ENCODE data around the gene FOXK1. TPM values are rescaled to one million over a fixed set of nuclear protein-coding genes. Genes with fewer than 3 reads are reported as not detected.
A peak's percentile ranks its signal among the peaks of the same experiment; 100 is the strongest.

The FOXK1 gene
- total and polyA plus RNA-seq, 2 of the 13 experiments (the other 11 are each of a cell fraction or from before 2014, with no cell fraction given): 4.6 to 8.8 TPM

DNA sequence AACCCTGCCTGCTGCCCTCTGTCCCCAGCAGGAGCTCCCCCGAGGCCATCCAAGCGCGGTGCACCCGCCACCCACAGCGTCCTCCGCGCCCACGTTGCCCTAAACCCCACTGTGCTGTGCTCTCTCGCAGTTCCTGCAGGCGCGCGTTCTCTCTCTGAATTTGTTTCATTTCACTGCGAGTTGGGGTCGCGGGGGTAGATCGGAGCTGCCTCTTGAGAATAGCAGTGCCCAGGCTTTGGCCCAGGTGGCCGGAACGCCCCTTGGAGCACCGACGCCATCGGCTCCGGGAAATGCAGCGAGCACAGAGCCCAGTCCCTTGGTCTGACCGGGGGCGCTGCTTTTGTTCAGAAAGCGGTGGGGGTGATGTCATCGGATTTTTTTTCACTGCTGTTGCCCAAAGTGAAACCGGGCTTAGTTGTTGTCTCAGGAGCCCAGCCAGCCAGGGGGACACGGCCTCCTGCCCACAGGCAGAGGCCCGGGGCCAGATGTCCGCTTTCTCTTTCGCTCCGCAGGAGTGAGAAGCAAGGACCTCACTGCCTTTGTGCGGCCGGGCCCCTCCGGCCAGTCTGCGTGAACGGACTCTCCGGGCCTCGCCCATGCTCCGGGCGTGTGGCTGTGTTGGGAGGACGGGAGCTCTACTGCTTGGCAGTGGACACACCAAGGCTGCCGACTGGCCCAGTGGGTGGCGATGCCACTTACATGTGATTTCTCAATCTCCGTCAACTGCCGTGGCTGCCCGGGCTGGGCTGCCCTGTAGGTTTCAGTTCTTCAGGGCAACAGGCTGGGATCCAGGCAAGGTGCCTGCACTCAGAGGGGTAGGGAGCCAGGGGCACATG, 43.1 kb downstream of the FOXK1 start (continued):
- TF ChIP-seq ZBTB8A (CRISPR knock-in tag; IDR thresholded peaks at IDR 0.05; ENCODE audit: borderline replicate concordance, low read depth) (no peak), KLF9 (CRISPR knock-in tag; IDR thresholded peaks at IDR 0.05; ENCODE audit: low read depth) (no peak), SP5 (CRISPR knock-in tag; IDR thresholded peaks at IDR 0.05; ENCODE audit: borderline replicate concordance, low read depth) (no peak), KAT8 (CRISPR knock-in tag; IDR thresholded peaks at IDR 0.05) (no peak), HOXA3 (CRISPR knock-in tag; IDR thresholded peaks at IDR 0.05) (peak; percentile 18; the same call in 1 of the 2 replicates), GATA4 (IDR thresholded peaks at IDR 0.05; ENCODE audit: borderline replicate concordance, low read depth) (no peak), MAZ (IDR thresholded peaks at IDR 0.05; ENCODE audit: borderline replicate concordance, low read depth, low read length) (no peak), MAZ (CRISPR knock-in tag; IDR thresholded peaks at IDR 0.05; ENCODE audit: low read depth) (0 out of 2 replicates have a peak, but pooled peaks have one; percentile 5), HNF4A (CRISPR knock-in tag; IDR thresholded peaks at IDR 0.05) (peak; percentile 10; the same call in 1 of the 2 replicates), ZSCAN30 (CRISPR knock-in tag; IDR thresholded peaks at IDR 0.05) (no peak), MLLT10 (CRISPR knock-in tag; IDR thresholded peaks at IDR 0.05) (no peak), ZNF570 (CRISPR knock-in tag; IDR thresholded peaks at IDR 0.05; ENCODE audit: borderline replicate concordance) (no peak), BCL6 (CRISPR knock-in tag; IDR thresholded peaks at IDR 0.05) (no peak), PITX1 (CRISPR knock-in tag; IDR thresholded peaks at IDR 0.05) (no peak), CREM (IDR thresholded peaks at IDR 0.05) (no peak), CREM (CRISPR knock-in tag; IDR thresholded peaks at IDR 0.05) (no peak), NFIC (IDR thresholded peaks at IDR 0.05; ENCODE audit: low read length) (no peak), ZNF891 (CRISPR knock-in tag; IDR thresholded peaks at IDR 0.05) (no peak), SMAD3 (CRISPR knock-in tag; IDR thresholded peaks at IDR 0.05) (no peak), ZNF563 (CRISPR knock-in tag; IDR thresholded peaks at IDR 0.05) (no peak), NKX3-1 (CRISPR knock-in tag; IDR thresholded peaks at IDR 0.05) (no peak)
- TF ChIP-seq, protein P1, sequence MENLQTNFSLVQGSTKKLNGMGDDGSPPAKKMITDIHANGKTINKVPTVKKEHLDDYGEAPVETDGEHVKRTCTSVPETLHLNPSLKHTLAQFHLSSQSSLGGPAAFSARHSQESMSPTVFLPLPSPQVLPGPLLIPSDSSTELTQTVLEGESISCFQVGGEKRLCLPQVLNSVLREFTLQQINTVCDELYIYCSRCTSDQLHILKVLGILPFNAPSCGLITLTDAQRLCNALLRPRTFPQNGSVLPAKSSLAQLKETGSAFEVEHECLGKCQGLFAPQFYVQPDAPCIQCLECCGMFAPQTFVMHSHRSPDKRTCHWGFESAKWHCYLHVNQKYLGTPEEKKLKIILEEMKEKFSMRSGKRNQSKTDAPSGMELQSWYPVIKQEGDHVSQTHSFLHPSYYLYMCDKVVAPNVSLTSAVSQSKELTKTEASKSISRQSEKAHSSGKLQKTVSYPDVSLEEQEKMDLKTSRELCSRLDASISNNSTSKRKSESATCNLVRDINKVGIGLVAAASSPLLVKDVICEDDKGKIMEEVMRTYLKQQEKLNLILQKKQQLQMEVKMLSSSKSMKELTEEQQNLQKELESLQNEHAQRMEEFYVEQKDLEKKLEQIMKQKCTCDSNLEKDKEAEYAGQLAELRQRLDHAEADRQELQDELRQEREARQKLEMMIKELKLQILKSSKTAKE (CRISPR knock-in tag; IDR thresholded peaks at IDR 0.05; ENCODE audit: borderline replicate concordance): no peak
- TF ChIP-seq, protein P2, sequence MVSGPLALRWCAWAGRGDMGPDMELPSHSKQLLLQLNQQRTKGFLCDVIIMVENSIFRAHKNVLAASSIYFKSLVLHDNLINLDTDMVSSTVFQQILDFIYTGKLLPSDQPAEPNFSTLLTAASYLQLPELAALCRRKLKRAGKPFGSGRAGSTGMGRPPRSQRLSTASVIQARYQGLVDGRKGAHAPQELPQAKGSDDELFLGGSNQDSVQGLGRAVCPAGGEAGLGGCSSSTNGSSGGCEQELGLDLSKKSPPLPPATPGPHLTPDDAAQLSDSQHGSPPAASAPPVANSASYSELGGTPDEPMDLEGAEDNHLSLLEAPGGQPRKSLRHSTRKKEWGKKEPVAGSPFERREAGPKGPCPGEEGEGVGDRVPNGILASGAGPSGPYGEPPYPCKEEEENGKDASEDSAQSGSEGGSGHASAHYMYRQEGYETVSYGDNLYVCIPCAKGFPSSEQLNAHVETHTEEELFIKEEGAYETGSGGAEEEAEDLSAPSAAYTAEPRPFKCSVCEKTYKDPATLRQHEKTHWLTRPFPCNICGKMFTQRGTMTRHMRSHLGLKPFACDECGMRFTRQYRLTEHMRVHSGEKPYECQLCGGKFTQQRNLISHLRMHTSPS (CRISPR knock-in tag; IDR thresholded peaks at IDR 0.05; ENCODE audit: low read depth): peak; percentile 70; the same call in 1 of the 2 replicates
- TF ChIP-seq, protein P3, sequence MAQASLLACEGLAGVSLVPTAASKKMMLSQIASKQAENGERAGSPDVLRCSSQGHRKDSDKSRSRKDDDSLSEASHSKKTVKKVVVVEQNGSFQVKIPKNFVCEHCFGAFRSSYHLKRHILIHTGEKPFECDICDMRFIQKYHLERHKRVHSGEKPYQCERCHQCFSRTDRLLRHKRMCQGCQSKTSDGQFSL (CRISPR knock-in tag; IDR thresholded peaks at IDR 0.05): no peak
- TF ChIP-seq, protein P4, sequence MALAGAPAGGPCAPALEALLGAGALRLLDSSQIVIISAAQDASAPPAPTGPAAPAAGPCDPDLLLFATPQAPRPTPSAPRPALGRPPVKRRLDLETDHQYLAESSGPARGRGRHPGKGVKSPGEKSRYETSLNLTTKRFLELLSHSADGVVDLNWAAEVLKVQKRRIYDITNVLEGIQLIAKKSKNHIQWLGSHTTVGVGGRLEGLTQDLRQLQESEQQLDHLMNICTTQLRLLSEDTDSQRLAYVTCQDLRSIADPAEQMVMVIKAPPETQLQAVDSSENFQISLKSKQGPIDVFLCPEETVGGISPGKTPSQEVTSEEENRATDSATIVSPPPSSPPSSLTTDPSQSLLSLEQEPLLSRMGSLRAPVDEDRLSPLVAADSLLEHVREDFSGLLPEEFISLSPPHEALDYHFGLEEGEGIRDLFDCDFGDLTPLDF (CRISPR knock-in tag; IDR thresholded peaks at IDR 0.05): no peak
- TF ChIP-seq, protein P5, sequence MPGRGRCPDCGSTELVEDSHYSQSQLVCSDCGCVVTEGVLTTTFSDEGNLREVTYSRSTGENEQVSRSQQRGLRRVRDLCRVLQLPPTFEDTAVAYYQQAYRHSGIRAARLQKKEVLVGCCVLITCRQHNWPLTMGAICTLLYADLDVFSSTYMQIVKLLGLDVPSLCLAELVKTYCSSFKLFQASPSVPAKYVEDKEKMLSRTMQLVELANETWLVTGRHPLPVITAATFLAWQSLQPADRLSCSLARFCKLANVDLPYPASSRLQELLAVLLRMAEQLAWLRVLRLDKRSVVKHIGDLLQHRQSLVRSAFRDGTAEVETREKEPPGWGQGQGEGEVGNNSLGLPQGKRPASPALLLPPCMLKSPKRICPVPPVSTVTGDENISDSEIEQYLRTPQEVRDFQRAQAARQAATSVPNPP (CRISPR knock-in tag; IDR thresholded peaks at IDR 0.05): no peak

Measured in HepG2 (cell line).